Natural killer cell (primary cell): Measurements from ENCODE around the gene BCOR. TPM values are rescaled to one million over a fixed set of nuclear protein-coding genes. Genes with fewer than 3 reads are reported as not detected.

Experiments used
- ATAC-seq, 3 donors: fragments of 150-1000 bp in 2 of 3; fragments of 200-7000 bp in 1 of 3; cut with Tn5 transposase; 1 replicate in 1 of 3; 2 replicates in 2 of 3; pipeline ENCODE4 v1.10.0; 2021; ENCODE audit warnings: mild to moderate bottlenecking in 2 of 3, moderate library complexity in 2 of 3
- DNase-seq, 2 donors: peaks; one replicate each; pipeline versions ENCODE4 v3.0.0 to v3.0.0-alpha.2; 2013 to 2021; ENCODE audit warnings: mixed read lengths in 1 of 2
- H3K27ac ChIP-seq: one replicate; pipeline ENCODE4 v1.5.1; 2013; ENCODE audit warnings: mild to moderate bottlenecking, low read length
- H3K27me3 ChIP-seq: one replicate; pipeline ENCODE4 v1.6.1; 2013; ENCODE audit warnings: low read length; ENCODE audit not compliant: control insufficient read depth, insufficient read depth
- H3K36me3 ChIP-seq: one replicate; pipeline ENCODE4 v1.6.1; 2013; ENCODE audit warnings: low read length; ENCODE audit not compliant: control insufficient read depth, insufficient read depth
- H3K4me1 ChIP-seq: one replicate; pipeline ENCODE4 v1.6.1; 2013; ENCODE audit warnings: low read length; ENCODE audit not compliant: control insufficient read depth, insufficient read depth
- H3K4me3 ChIP-seq: one replicate; pipeline ENCODE4 v1.5.1; 2013; ENCODE audit warnings: low read length
- H3K9me3 ChIP-seq: one replicate; pipeline ENCODE4 v1.6.1; 2013; ENCODE audit warnings: low read length; ENCODE audit not compliant: control insufficient read depth, insufficient read depth
- H3K27ac Mint-ChIP-seq, 2 donors: one replicate each; pipeline ENCODE4 v1.8.0; 2022; ENCODE audit warnings: mild to moderate bottlenecking in 2 of 2, mixed read lengths in 2 of 2, moderate library complexity in 1 of 2
- H3K27me3 Mint-ChIP-seq, 2 donors: one replicate each; pipeline ENCODE4 v1.8.0; 2022; ENCODE audit warnings: low read depth in 2 of 2, mixed read lengths in 2 of 2
- H3K36me3 Mint-ChIP-seq: one replicate; pipeline ENCODE4 v1.8.0; 2022; ENCODE audit warnings: mixed read lengths
- H3K4me1 Mint-ChIP-seq, 2 donors: one replicate each; pipeline ENCODE4 v1.8.0; 2022; ENCODE audit warnings: mixed read lengths in 2 of 2
- H3K4me3 Mint-ChIP-seq: one replicate; pipeline ENCODE4 v1.8.0; 2022; ENCODE audit warnings: mild to moderate bottlenecking, moderate library complexity, mixed read lengths
- H3K9me3 Mint-ChIP-seq, 2 donors: one replicate each; pipeline ENCODE4 v1.8.0; 2022; ENCODE audit warnings: mixed read lengths in 2 of 2
- CTCF ChIP-seq: fragments of 200-600 bp; IDR thresholded peaks from one replicate; pipeline ENCODE4 v1.8.0; 2022; ENCODE audit warnings: antibody characterized with exemption
- WGBS: methylation state at CpG from one replicate; pipeline ENCODE4 v1.1.7; 2013; ENCODE audit warnings: missing lambda C conversion rate; ENCODE audit not compliant: insufficient coverage; 5-methylcytosine and 5-hydroxymethylcytosine counted together
- intact Hi-C: fragments of 100-400 bp; cut with micrococcal nuclease; formaldehyde crosslinking; loops from one replicate; pipeline ENCODE4 v1.14.2; 2022
- total RNA-seq, 4 donors: library from RNA; stranded (reverse); fragments of 120-200 nt in 1 of 4; gene quantifications; one replicate each; pipeline versions ENCODE4 v1.2.3 to v1.2.4, GENCODE V29; 2013 to 2022

The BCOR gene
- total RNA-seq, 3 donors from 2014 or later (not counting 1 experiment from before 2014, with no cell fraction given), result 20.0 to 35.2 (median 29.2) TPM

GRCh38 chrX:40130207-40130606 lies 32.4 kb upstream of the BCOR start:
- ATAC-seq, result no peak
- Histone ChIP-seq H3K27ac (no peak overlapping the region), H3K4me1 (no peaks in the 10 kb centered on the region), H3K27me3 (no peaks in the 10 kb centered on the region), H3K9me3 (no peaks in the 10 kb centered on the region), H3K4me3 (no peak overlapping the region), H3K36me3 (no peaks in the 10 kb centered on the region)
- Mint-ChIP-seq H3K36me3 (no peaks in the 10 kb centered on the region), H3K4me3 (no peak overlapping the region), H3K27ac (no peak overlapping the region), H3K9me3 (no peaks in the 10 kb centered on the region), H3K27me3 (no peaks in the 10 kb centered on the region), H3K4me1 (peaks cover 5 to 10% of the 10 kb centered on the region in 2 donors)
- no peak for TF ChIP-seq CTCF
- DNase-seq, result no peak
- intact Hi-C loops, result no loop called here
- WGBS, result 97% methylated on average over 6 of the region's 6 CpGs

- H3K27ac Mint-ChIP-seq, result no peak overlapping the region
- Histone ChIP-seq H3K4me3 (no peak overlapping the region), H3K36me3 (no peaks in the 10 kb centered on the region), H3K9me3 (no peaks in the 10 kb centered on the region), H3K4me1 (no peaks in the 10 kb centered on the region), H3K27ac (no peak overlapping the region), H3K27me3 (no peaks in the 10 kb centered on the region)
- no peaks in the 10 kb centered on the region for H3K9me3 Mint-ChIP-seq
- H3K4me3 Mint-ChIP-seq, result no peak overlapping the region
- no peaks in the 10 kb centered on the region for H3K36me3 Mint-ChIP-seq
- WGBS, result 4% methylated on average over 2 of the region's 2 CpGs
- intact Hi-C loops, result no loop called here
- H3K4me1 Mint-ChIP-seq, result peaks cover 5 to 10% of the 10 kb centered on the region in 2 donors
- H3K27me3 Mint-ChIP-seq, result no peaks in the 10 kb centered on the region
- no peak for TF ChIP-seq CTCF
- DNase-seq (peak in 1 of 2 donors; percentile 43), ATAC-seq (peak in 2 of 3 donors; percentile 59 to 71)
Measured at GRCh38 chrX:40127052-40127451, 29.3 kb upstream of the BCOR start.

GRCh38 chrX:40122487-40122886 lies 24.7 kb upstream of the BCOR start:
- intact Hi-C loops, result no loop called here

More at GRCh38 chrX:40122487-40122886, 24.7 kb upstream of the BCOR start:
- H3K27ac ChIP-seq, result no peak overlapping the region
- no peaks in the 10 kb centered on the region for H3K36me3 Mint-ChIP-seq
- H3K27me3 ChIP-seq, result no peaks in the 10 kb centered on the region
- WGBS, result 98% methylated on average over 10 of the region's 10 CpGs
- TF ChIP-seq CTCF, result no peak
- H3K4me3 ChIP-seq, result no peak overlapping the region
- H3K9me3 ChIP-seq, result no peaks in the 10 kb centered on the region
- peaks cover 7% of the 10 kb centered on the region for H3K4me1 ChIP-seq
- H3K36me3 ChIP-seq, result no peaks in the 10 kb centered on the region
- no peaks in the 10 kb centered on the region for H3K9me3 Mint-ChIP-seq
- H3K4me3 Mint-ChIP-seq, result no peak overlapping the region
- H3K27me3 Mint-ChIP-seq, result peaks cover 6 to 10% of the 10 kb centered on the region in 2 donors
- peaks cover 10 to 19% of the 10 kb centered on the region in 2 donors for H3K4me1 Mint-ChIP-seq
- DNase-seq, result no peak
- ATAC-seq, result no peak
- H3K27ac Mint-ChIP-seq, result no peak overlapping the region
